GM12878 (cell line): ENCODE results near the gene ACVR1B. TPM values are rescaled to one million over a fixed set of nuclear protein-coding genes. Genes with fewer than 3 reads are reported as not detected.

ENCODE experiments used
- ATAC-seq: fragments of 200-7000 bp; cut with Tn5 transposase; 3 replicates; pipeline ENCODE4 v1.9.1; 2020; ENCODE audit warnings: mild to moderate bottlenecking, moderate library complexity
- BruUV-seq: library from RNA; stranded (reverse); fragments of 400-500 nt; replicated peaks from 2 replicates; lab custom pipeline; 2021; lab: Mats Ljungman, UMichigan
- CTCF ChIA-PET: fragments of 300-600 bp; sonication (Branson Sonifier 250); formaldehyde crosslinking; extraction: SDS; loops from one replicate; lab custom pipeline; 2021; ENCODE audit warnings: inconsistent platforms; lab: Yijun Ruan, JAX
- POLR2A ChIA-PET: fragments of 350-600 bp; formaldehyde crosslinking; extraction: SDS; loops from one replicate; lab custom pipeline; 2021; ENCODE audit warnings: inconsistent platforms; lab: Charles Lee
- RAD21 ChIA-PET: fragments of 300-600 bp; sonication (Branson Sonifier 250); formaldehyde crosslinking; loops from one replicate; lab custom pipeline; 2023; ENCODE audit warnings: antibody characterized with exemption; ENCODE audit not compliant: unreplicated experiment; lab: Charles Lee
- SMC1A ChIA-PET: fragments of 300-600 bp; sonication (Branson Sonifier 250); formaldehyde crosslinking; loops from one replicate; lab custom pipeline; 2023; ENCODE audit not compliant: unreplicated experiment, uncharacterized antibody; lab: Charles Lee
- DNase-seq: peaks from one replicate; pipeline ENCODE4 v3.0.0-alpha.2; 2011; ENCODE audit warnings: low read depth, low spot score
- FAIRE-seq: peaks from 3 replicates; lab custom pipeline; 2011; peaks lifted over from hg19 to GRCh38; lab: Jason Lieb, UNC
- H2AFZ ChIP-seq: 2 replicates; pipeline ENCODE4 v1.6.0; 2011; ENCODE audit warnings: low read depth, low read length, control low read depth; ENCODE audit not compliant: control insufficient read depth
- H3K27ac ChIP-seq: 2 replicates; pipeline ENCODE4 v1.5.1; 2011; ENCODE audit warnings: control low read depth; ENCODE audit not compliant: control insufficient read depth, insufficient read depth
- H3K27me3 ChIP-seq, 2 experiments: replicated peaks in 1 of 2; 2 replicates each; pipeline versions ENCODE4 v1.6.0 to v1.6.1; 2011; ENCODE audit warnings: low read length in 1 of 2; ENCODE audit not compliant: control insufficient read depth in 2 of 2, insufficient read depth in 2 of 2
- H3K36me3 ChIP-seq, 2 experiments: 2 replicates each; pipeline ENCODE4 v1.5.1; 2011; ENCODE audit warnings: low read length in 1 of 2; ENCODE audit not compliant: control insufficient read depth in 2 of 2, insufficient read depth in 2 of 2
- H3K4me1 ChIP-seq: 2 replicates; pipeline ENCODE4 v1.6.1; 2011; ENCODE audit warnings: mild to moderate bottlenecking, low read length, moderate library complexity, mixed read lengths; ENCODE audit not compliant: control insufficient read depth, insufficient read depth
- H3K4me2 ChIP-seq: 2 replicates; pipeline ENCODE4 v1.6.0; 2011; ENCODE audit warnings: control low read depth; ENCODE audit not compliant: control insufficient read depth, insufficient read depth
- H3K4me3 ChIP-seq: fragments of 200-600 bp; sonication (generic); 2 replicates; pipeline ENCODE4 v1.5.1; 2016
- H3K79me2 ChIP-seq: 2 replicates; pipeline ENCODE4 v1.6.0; 2011; ENCODE audit warnings: low read length; ENCODE audit not compliant: control insufficient read depth, insufficient read depth
- H3K9ac ChIP-seq: 2 replicates; pipeline ENCODE4 v1.8.0; 2011; ENCODE audit warnings: low read length, control low read depth, mixed read lengths; ENCODE audit not compliant: control insufficient read depth, insufficient read depth
- H3K9me3 ChIP-seq: replicated peaks from 3 replicates; pipeline ENCODE4 v1.5.1; 2011; ENCODE audit warnings: mild to moderate bottlenecking, low read length; ENCODE audit not compliant: control insufficient read depth, insufficient read depth
- H4K20me1 ChIP-seq: 2 replicates; pipeline ENCODE4 v1.6.0; 2011; ENCODE audit not compliant: control insufficient read depth, insufficient read depth
- ASH2L ChIP-seq: fragments of 300-600, 200-600 bp; sonication (generic); IDR thresholded peaks from 2 replicates; pipeline ENCODE4 v1.6.1; 2017; ENCODE audit warnings: low read depth, mild to moderate bottlenecking, borderline replicate concordance
- CBX5 ChIP-seq: sonication (generic); IDR thresholded peaks from 2 replicates; pipeline ENCODE4 v1.6.1; 2016; ENCODE audit warnings: low read depth, moderate library complexity, mild to moderate bottlenecking, inconsistent platforms
- ESRRA ChIP-seq: IDR thresholded peaks from 2 replicates; pipeline ENCODE4 v1.6.1; 2012; ENCODE audit warnings: mild to moderate bottlenecking, low read length, improper control_type of control experiment
- JUNB ChIP-seq: IDR thresholded peaks from 2 replicates; pipeline ENCODE4 v1.6.1; 2016; ENCODE audit warnings: antibody characterized with exemption, mild to moderate bottlenecking
- NFXL1 ChIP-seq: fragments of 450-650 bp; IDR thresholded peaks from 2 replicates; pipeline ENCODE4 v1.6.1; 2017; ENCODE audit warnings: antibody characterized with exemption, mild to moderate bottlenecking, borderline replicate concordance
- RELA ChIP-seq: fragments of 450-650 bp; IDR thresholded peaks from 2 replicates; pipeline ENCODE4 v1.8.0; 2014; ENCODE audit warnings: borderline replicate concordance; ENCODE audit not compliant: partially characterized antibody
- REST ChIP-seq: IDR thresholded peaks from 2 replicates; pipeline ENCODE4 v1.6.1; 2012; ENCODE audit warnings: mild to moderate bottlenecking, low read depth, low read length
- SMAD1 ChIP-seq: fragments of 450-650 bp; IDR thresholded peaks from 2 replicates; pipeline ENCODE4 v1.6.1; 2018; ENCODE audit warnings: mild to moderate bottlenecking, low read depth; ENCODE audit not compliant: partially characterized antibody
- WGBS: methylation state at CpG from one replicate; pipeline ENCODE4 v1.1.6; 2016; ENCODE audit warnings: low lambda C conversion rate; ENCODE audit not compliant: insufficient replicate concordance, insufficient coverage; ENCODE audit errors: missing lambda C conversion rate; 5-methylcytosine and 5-hydroxymethylcytosine counted together
- in situ Hi-C: fragments of 300-500 bp; cut with MboI; formaldehyde crosslinking; loops from 9 replicates; pipeline ENCODE4 v1.14.3; 2018; ENCODE audit warnings: mixed read lengths
- intact Hi-C: fragments of 100-400 bp; cut with micrococcal nuclease; formaldehyde crosslinking; loops from one replicate; pipeline ENCODE4 v1.14.2; 2022; ENCODE audit not compliant: unreplicated experiment
- polyA plus RNA-seq, 11 experiments: library from polyadenylated mRNA; depleted of rRNA in 4 of 11; unstranded in 6 of 11; stranded (reverse) in 5 of 11; fragments of >200 nt; fragmentation: Nextera tagmentation in 4 of 11; fragmentation: Illumina TruSeq in 1 of 11; extraction: Ambion mirVana in 4 of 11; extraction: Trizol in 1 of 11; gene quantifications; 1 replicate in 1 of 11; 2 replicates in 10 of 11; pipeline versions ENCODE4 v1.2.1 to v1.2.3, GENCODE V29; 2011 to 2016; ENCODE audit warnings: inconsistent platforms in 2 of 11, missing spikeins in 2 of 11, low read depth in 1 of 11
- total RNA-seq, 4 experiments: library from RNA; depleted of rRNA in 3 of 4; stranded (reverse); fragments of >200 nt in 3 of 4; fragmentation: Illumina TruSeq in 1 of 4; extraction: Trizol in 1 of 4; gene quantifications; 2 replicates each; pipeline versions ENCODE4 v1.2.1 to v1.2.3, GENCODE V29; 2013 to 2021

The ACVR1B gene
- total and polyA plus RNA-seq, 10 of the 15 experiments (the other 5 are each of a cell fraction or from before 2014, with no cell fraction given) = 0.02 to 0.69 (median 0.16) TPM; not detected in 2

GRCh38 chr12:51962737-51963136 is 11.2 kb downstream of the ACVR1B start:
- CTCF ChIA-PET = interaction anchor here (1.3 to 1.5 kb wide), 2 partner anchors 8 to 19 kb away, joined by 5 to 12 read pairs; no protein-coding TSS in a partner anchor
- RAD21 ChIA-PET = no interaction called here
- ATAC-seq (no peak), DNase-seq (no peak), FAIRE-seq (no peak)
- no peaks in the 10 kb centered on the region for H3K4me1 ChIP-seq
- H3K27ac ChIP-seq = no peak overlapping the region
- BruUV-seq = no TSS peak
- H3K9ac ChIP-seq = no peak overlapping the region
- no peak overlapping the region for H3K4me3 ChIP-seq
- TF ChIP-seq JUNB = no peak
- no peak for TF ChIP-seq ESRRA
- no peak for TF ChIP-seq SMAD1
- TF ChIP-seq CBX5 = no peak
- TF ChIP-seq NFXL1 = no peak
- TF ChIP-seq RELA = no peak
- TF ChIP-seq ASH2L = no peak
- TF ChIP-seq REST = no peak
- H2AFZ ChIP-seq = no peak overlapping the region
- no peaks in the 10 kb centered on the region for H3K36me3 ChIP-seq
- SMC1A ChIA-PET = interaction anchor here (1.3 to 1.4 kb wide), 2 partner anchors 15 to 87 kb away, joined by 3 read pairs; no protein-coding TSS in a partner anchor
- H3K27me3 ChIP-seq = peaks cover 0 to 3% of the 10 kb centered on the region in 2 experiments; a peak in 1 of 4 replicates
- POLR2A ChIA-PET = interaction anchor here (1.6 kb wide), 1 partner anchor 9 kb away, joined by 4 read pairs; no protein-coding TSS in a partner anchor
- no peak overlapping the region for H3K4me2 ChIP-seq
- intact Hi-C loops (no loop called here), in situ Hi-C loops (no loop called here)
- no peaks in the 10 kb centered on the region for H4K20me1 ChIP-seq
- 92% methylated on average over 3 of the region's 3 CpGs for WGBS
- no peaks in the 10 kb centered on the region for H3K79me2 ChIP-seq
- H3K9me3 ChIP-seq = no peaks in the 10 kb centered on the region; the same call in 2 of the 3 replicates
